RWPE1 (cell line): ENCODE results near the gene CTDSPL.

ENCODE experiments used
- CTCF ChIA-PET: fragments of 350-600 bp; sonication (Branson Sonifier 250); formaldehyde crosslinking; extraction: SDS; loops from one replicate; lab custom pipeline; 2021; lab: Yijun Ruan, JAX
- POLR2A ChIA-PET: fragments of 400-600 bp; formaldehyde crosslinking; extraction: SDS; loops from one replicate; lab custom pipeline; 2020; ENCODE audit warnings: antibody characterized with exemption; ENCODE audit not compliant: low non-redundant PET; lab: Yijun Ruan, JAX
- DNase-seq: peaks from one replicate; pipeline ENCODE4 v3.0.0; 2012; ENCODE audit warnings: low spot score
- H3K27ac ChIP-seq: fragments of 450-650 bp; 2 replicates; pipeline ENCODE4 v1.5.1; 2017
- CTCF ChIP-seq: fragments of 450-650 bp; conservative IDR thresholded peaks from 2 replicates; pipeline ENCODE4 v1.5.1; 2017; ENCODE audit warnings: low read depth, mild to moderate bottlenecking

The CTDSPL gene

GRCh38 chr3:37992271-37993066 lies 130.8 kb downstream of the CTDSPL start:
- DNase-seq = no peak
- ChIA-PET CTCF (no interaction called here), POLR2A (no interaction called here)
- TF ChIP-seq CTCF = no peak
- no peak overlapping the region for H3K27ac ChIP-seq

GRCh38 chr3:37993067-37993455 lies 131.4 kb downstream of the CTDSPL start:
- H3K27ac ChIP-seq = peak overlapping the region; percentile 65
- DNase-seq = no peak
- CTCF ChIA-PET = no interaction called here
- TF ChIP-seq CTCF = no peak
- POLR2A ChIA-PET = no interaction called here

- no peak for TF ChIP-seq CTCF
- CTCF ChIA-PET = no interaction called here
- no peak for DNase-seq
- H3K27ac ChIP-seq = peak overlapping the region; percentile 65
- POLR2A ChIA-PET = no interaction called here
Observed at GRCh38 chr3:37993460-37993819, 131.8 kb downstream of the CTDSPL start.

- POLR2A ChIA-PET = no interaction called here
Observed at GRCh38 chr3:37993820-37994638, 132.3 kb downstream of the CTDSPL start.

GRCh38 chr3:37994639-37994972 lies 132.9 kb downstream of the CTDSPL start:
- POLR2A ChIA-PET = no interaction called here
- DNase-seq = no peak
- CTCF ChIA-PET = no interaction called here
- H3K27ac ChIP-seq = peak overlapping the region; percentile 65
- TF ChIP-seq CTCF = no peak

More at GRCh38 chr3:37993820-37994638, 132.3 kb downstream of the CTDSPL start:
- no peak for DNase-seq
- no peak for TF ChIP-seq CTCF
- CTCF ChIA-PET = no interaction called here
- peak overlapping the region; percentile 65 for H3K27ac ChIP-seq

- CTCF ChIA-PET = interaction anchor here (1.1 kb wide), 1 partner anchor 22 kb away, joined by 3 read pairs; no protein-coding TSS in a partner anchor
- DNase-seq = no peak
- no peak for TF ChIP-seq CTCF
- POLR2A ChIA-PET = no interaction called here
- no peak overlapping the region; the same call in 1 of the 2 replicates for H3K27ac ChIP-seq
Observed at GRCh38 chr3:37995652-37996641, 134.3 kb downstream of the CTDSPL start.
